SK-N-SH (cell line): ENCODE data around the gene PLIN1. TPM values are rescaled to one million over a fixed set of nuclear protein-coding genes. Genes with fewer than 3 reads are reported as not detected.
A peak's percentile ranks its signal among the peaks of the same experiment; 100 is the strongest.

Experiments used
- CTCF ChIA-PET: fragments of 300-600, 350-600 bp; formaldehyde crosslinking; extraction: SDS; loops from one replicate; lab custom pipeline; 2021; lab: Yijun Ruan, JAX
- POLR2A ChIA-PET: fragments of 350-600 bp; sonication (Branson Sonifier 250); formaldehyde crosslinking; extraction: SDS; loops from one replicate; lab custom pipeline; 2020; ENCODE audit warnings: antibody characterized with exemption, inconsistent platforms; lab: Yijun Ruan, JAX
- DNase-seq: peaks from one replicate; pipeline ENCODE4 v3.0.0; 2012
- H2AFZ ChIP-seq: fragments of 200-600 bp; sonication (generic); 2 replicates; pipeline ENCODE4 v1.8.1; 2016; ENCODE audit warnings: antibody characterized with exemption, mild to moderate bottlenecking, low read depth
- H3F3A ChIP-seq: fragments of 200-600 bp; sonication (generic); replicated peaks from 2 replicates; pipeline ENCODE3; 2016; ENCODE audit warnings: antibody characterized with exemption, mild to moderate bottlenecking; ENCODE audit not compliant: insufficient read depth
- H3K27ac ChIP-seq, 2 experiments: fragments of 200-500 bp in 1 of 2; fragments of 200-600 bp in 1 of 2; sonication (Bioruptor generic) in 1 of 2; sonication (generic), shearing (Covaris generic) in 1 of 2; 2 replicates each; pipeline versions ENCODE4 v1.5.1 to v1.6.1; 2014 to 2016; ENCODE audit warnings: low read depth in 2 of 2, inconsistent platforms in 1 of 2, low read length in 1 of 2, mild to moderate bottlenecking in 1 of 2, mixed read lengths in 1 of 2
- H3K27me3 ChIP-seq: fragments of 200-600 bp; sonication (generic), shearing (Covaris generic); 2 replicates; pipeline ENCODE4 v1.6.1; 2016; ENCODE audit warnings: mixed run types; ENCODE audit not compliant: insufficient read depth
- H3K36me3 ChIP-seq, 2 experiments: fragments of 200-500 bp in 1 of 2; fragments of 200-600 bp in 1 of 2; sonication (Bioruptor generic) in 1 of 2; sonication (generic) in 1 of 2; replicated peaks in 1 of 2; 2 replicates each; pipeline versions ENCODE3 to v1.5.1; 2014 to 2016; ENCODE audit warnings: low read length in 1 of 2, mild to moderate bottlenecking in 1 of 2; ENCODE audit not compliant: insufficient read depth in 2 of 2, control insufficient read depth in 1 of 2
- H3K4me1 ChIP-seq, 2 experiments: fragments of 200-500 bp in 1 of 2; fragments of 200-600 bp in 1 of 2; sonication (Bioruptor generic) in 1 of 2; sonication (generic), shearing (Covaris generic) in 1 of 2; 2 replicates each; pipeline versions ENCODE4 v1.5.1 to v1.6.1; 2014 to 2016; ENCODE audit warnings: low read depth in 1 of 2, low read length in 1 of 2, mixed run types in 1 of 2; ENCODE audit not compliant: insufficient read depth in 2 of 2, control insufficient read depth in 1 of 2
- H3K4me2 ChIP-seq: fragments of 200-600 bp; sonication (generic), shearing (Covaris generic); 2 replicates; pipeline ENCODE4 v1.6.1; 2017; ENCODE audit warnings: mixed run types
- H3K4me3 ChIP-seq, 2 experiments: fragments of 200-500 bp in 1 of 2; fragments of 200-600 bp in 1 of 2; sonication (Bioruptor generic) in 1 of 2; sonication (generic), shearing (Covaris generic) in 1 of 2; 2 replicates each; pipeline versions ENCODE4 v1.5.1 to v1.8.1; 2014 to 2016; ENCODE audit warnings: low read depth in 2 of 2, inconsistent platforms in 1 of 2, low read length in 1 of 2, mild to moderate bottlenecking in 1 of 2, mixed read lengths in 1 of 2, moderate library complexity in 1 of 2
- H3K79me2 ChIP-seq: fragments of 200-600 bp; sonication (generic); 2 replicates; pipeline ENCODE4 v1.8.1; 2017; ENCODE audit warnings: mild to moderate bottlenecking; ENCODE audit not compliant: insufficient read depth
- H3K9ac ChIP-seq: fragments of 200-600 bp; sonication (generic); 2 replicates; pipeline ENCODE4 v1.6.1; 2017; ENCODE audit warnings: mixed run types
- H3K9me2 ChIP-seq: fragments of 200-600 bp; sonication (generic); 2 replicates; pipeline ENCODE4 v1.6.1; 2017; ENCODE audit warnings: mixed run types
- H3K9me3 ChIP-seq: fragments of 200-600 bp; sonication (generic); 2 replicates; pipeline ENCODE4 v1.6.1; 2017; ENCODE audit warnings: mixed run types, mild to moderate bottlenecking, moderate library complexity
- H4K20me1 ChIP-seq: fragments of 200-600 bp; sonication (generic); 2 replicates; pipeline ENCODE4 v1.6.1; 2017; ENCODE audit warnings: mild to moderate bottlenecking, mixed run types; ENCODE audit not compliant: insufficient read depth
- CTCF ChIP-seq: fragments of 200-600 bp; sonication (generic); IDR thresholded peaks from 2 replicates; pipeline ENCODE4 v1.6.1; 2017; ENCODE audit warnings: antibody characterized with exemption, mild to moderate bottlenecking, moderate library complexity
- ELF1 ChIP-seq: IDR thresholded peaks from 2 replicates; pipeline ENCODE4 v1.4.0; 2012
- EP300 ChIP-seq, 2 experiments: IDR thresholded peaks; 2 replicates each; pipeline versions ENCODE4 v1.4.0 to v1.6.1; 2012; ENCODE audit warnings: borderline replicate concordance in 1 of 2, low read depth in 1 of 2, low read length in 1 of 2
- FOSL2 ChIP-seq: IDR thresholded peaks from 2 replicates; pipeline ENCODE4 v1.4.0; 2012; ENCODE audit warnings: low read depth, mild to moderate bottlenecking, moderate library complexity, borderline replicate concordance
- FOXJ3 ChIP-seq: sonication (generic); formaldehyde crosslinking; IDR thresholded peaks from 2 replicates; pipeline ENCODE4 v1.5.1; 2020; ENCODE audit warnings: mild to moderate bottlenecking, missing genetic modification reagents
- FOXM1 ChIP-seq: IDR thresholded peaks from 2 replicates; pipeline ENCODE4 v1.4.0; 2012; ENCODE audit warnings: low read depth, mild to moderate bottlenecking
- GATA2 ChIP-seq: sonication (generic); formaldehyde crosslinking; IDR thresholded peaks from 2 replicates; pipeline ENCODE4 v1.5.0; 2020; ENCODE audit warnings: mild to moderate bottlenecking, missing genetic modification reagents
- MAX ChIP-seq: IDR thresholded peaks from 2 replicates; pipeline ENCODE4 v1.4.0; 2012; ENCODE audit warnings: low read depth
- MEF2A ChIP-seq: IDR thresholded peaks from 2 replicates; pipeline ENCODE4 v1.4.0; 2012; ENCODE audit warnings: low read depth, borderline replicate concordance
- NFIC ChIP-seq: IDR thresholded peaks from 2 replicates; pipeline ENCODE4 v1.4.0; 2012; ENCODE audit warnings: borderline replicate concordance
- PBX3 ChIP-seq: IDR thresholded peaks from 2 replicates; pipeline ENCODE4; 2012
- RAD21 ChIP-seq: IDR thresholded peaks from 2 replicates; pipeline ENCODE4 v1.6.1; 2012; ENCODE audit warnings: mild to moderate bottlenecking, low read length
- RFX5 ChIP-seq: IDR thresholded peaks from 2 replicates; pipeline ENCODE4 v1.6.1; 2012; ENCODE audit warnings: mild to moderate bottlenecking, improper control_type of control experiment, low read length
- RXRA ChIP-seq: IDR thresholded peaks from 2 replicates; pipeline ENCODE4 v1.4.0; 2012; ENCODE audit warnings: low read depth, mild to moderate bottlenecking, borderline replicate concordance
- SMC3 ChIP-seq: IDR thresholded peaks from 2 replicates; pipeline ENCODE4 v1.6.1; 2012; ENCODE audit warnings: low read depth, low read length, improper control_type of control experiment
- USF1 ChIP-seq: IDR thresholded peaks from 2 replicates; pipeline ENCODE4 v1.4.0; 2012; ENCODE audit warnings: low read depth, borderline replicate concordance
- WGBS: methylation state at CpG from one replicate; pipeline ENCODE4 v1.1.6; 2017; ENCODE audit warnings: low lambda C conversion rate; 5-methylcytosine and 5-hydroxymethylcytosine counted together
- polyA plus RNA-seq, 3 experiments: library from polyadenylated mRNA; depleted of rRNA; stranded (reverse); fragments of >200 nt; gene quantifications; 2 replicates each; pipeline ENCODE4 v1.2.3, GENCODE V29; 2012

Gene PLIN1
- polyA plus RNA-seq, 1 of the 3 experiments (the other 2 are of a cell fraction): 0.08 TPM

- H2AFZ ChIP-seq: no peak overlapping the region
Observed at GRCh38 chr15:89648106-89649012, 30.8 kb downstream of the PLIN1 start.

GRCh38 chr15:89647191-89647851 is 31.8 kb downstream of the PLIN1 start:
- WGBS: 55% methylated on average over 22 of the region's 25 CpGs
- POLR2A ChIA-PET: no interaction called here
- Histone ChIP-seq H3F3A (no peaks in the 10 kb centered on the region), H3K4me1 (peaks cover 0 to 2% of the 10 kb centered on the region in 2 experiments; a peak in 1 of 4 replicates), H3K9me3 (no peaks in the 10 kb centered on the region), H3K9ac (no peak overlapping the region), H3K36me3 (peaks cover 10 to 20% of the 10 kb centered on the region in 2 experiments), H3K4me2 (no peak overlapping the region), H3K9me2 (no peaks in the 10 kb centered on the region), H3K27ac (no peak overlapping the region), H3K4me3 (no peak overlapping the region; a peak in 1 of 4 replicates), H3K79me2 (peaks cover 17% of the 10 kb centered on the region; the same call in 1 of the 2 replicates), H4K20me1 (no peaks in the 10 kb centered on the region), H2AFZ (no peak overlapping the region), H3K27me3 (no peaks in the 10 kb centered on the region)
- CTCF ChIA-PET: interaction anchor here (0.7 to 4.4 kb wide), 26 partner anchors 9 to 325 kb away, joined by 3 to 36 read pairs (median 6); no protein-coding TSS in a partner anchor
- DNase-seq: peak; percentile 94
- no peak for TF ChIP-seq RXRA
- no peak for TF ChIP-seq USF1
- no peak for TF ChIP-seq ELF1
- TF ChIP-seq RAD21: peak; percentile 64
- no peak for TF ChIP-seq FOSL2
- peak; percentile 63 for TF ChIP-seq SMC3
- no peak for TF ChIP-seq MEF2A
- no peak for TF ChIP-seq PBX3
- TF ChIP-seq NFIC: no peak
- TF ChIP-seq CTCF: peak; percentile 89
- TF ChIP-seq EP300 (IDR thresholded peaks at IDR 0.05; ENCODE audit: borderline replicate concordance in 1 of 2, low read depth in 1 of 2, low read length in 1 of 2): no peak

More at GRCh38 chr15:89648106-89649012, 30.8 kb downstream of the PLIN1 start:
- no peak for DNase-seq
- H3K9me3 ChIP-seq: no peaks in the 10 kb centered on the region
- no peak overlapping the region for H3K27ac ChIP-seq
- no peak for TF ChIP-seq GATA2 (CRISPR knock-in tag)
- TF ChIP-seq FOXJ3 (CRISPR knock-in tag): no peak
- TF ChIP-seq FOXM1: no peak
- no peak for TF ChIP-seq MAX
- no peak for TF ChIP-seq RFX5
- POLR2A ChIA-PET: no interaction called here
- peaks cover 27% of the 10 kb centered on the region; the same call in 1 of the 2 replicates for H3K79me2 ChIP-seq
- peaks cover 6 to 17% of the 10 kb centered on the region in 2 experiments for H3K36me3 ChIP-seq
- H3K4me1 ChIP-seq: peaks cover 0 to 2% of the 10 kb centered on the region in 2 experiments; a peak in 1 of 4 replicates
- no peaks in the 10 kb centered on the region for H3K27me3 ChIP-seq
- no peaks in the 10 kb centered on the region for H3F3A ChIP-seq
- WGBS: 97% methylated on average over 70 of the region's 102 CpGs
- CTCF ChIA-PET: interaction anchor here (0.7 to 4.4 kb wide), 15 partner anchors 9 to 206 kb away, joined by 3 to 36 read pairs (median 8); no protein-coding TSS in a partner anchor
- no peak overlapping the region for H3K9ac ChIP-seq
- H3K9me2 ChIP-seq: no peaks in the 10 kb centered on the region
- H3K4me2 ChIP-seq: no peak overlapping the region
- no peak overlapping the region for H3K4me3 ChIP-seq
- no peaks in the 10 kb centered on the region for H4K20me1 ChIP-seq
